Fibroblast of skin of right biceps (primary cell): Measurements from ENCODE around the gene POLDIP3.
"Not testable (repeated sequence)": the region's sequence is repeated elsewhere in the genome, so short reads cannot be mapped to it uniquely, and the experiment has no call there.

ENCODE experiments used
- DNase-seq: peaks from one replicate; pipeline ENCODE4 v3.0.0-alpha.2; 2013

POLDIP3 gene

GRCh38 chr22:42585096-42585495 is 29.6 kb downstream of the POLDIP3 start:
- no peak for DNase-seq

- no peak for DNase-seq
These were observed 30.2 kb downstream of the POLDIP3 start for GRCh38 chr22:42584364-42584940.

DNA sequence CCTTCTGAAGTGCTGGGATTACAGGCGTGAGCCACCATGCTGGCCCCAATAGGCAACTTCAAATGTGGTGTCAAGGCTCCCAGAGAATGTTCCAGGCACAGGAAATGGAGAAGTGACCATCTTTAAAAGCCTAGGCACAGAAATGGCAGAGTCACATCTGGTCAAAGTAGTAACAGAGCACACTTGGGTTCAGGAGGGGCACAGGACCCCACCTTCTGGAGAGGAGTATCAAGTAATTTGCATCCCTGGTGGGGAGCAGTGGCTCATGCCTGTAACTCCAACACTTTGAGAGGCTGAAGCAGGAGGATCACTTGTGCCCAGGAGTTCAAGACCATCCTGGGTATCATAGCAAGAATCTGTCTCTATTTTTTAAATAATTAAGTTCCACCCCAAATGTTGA is 31.7 kb downstream of the POLDIP3 start:
- no peak for DNase-seq

GRCh38 chr22:42581762-42582716 is 32.6 kb downstream of the POLDIP3 start:
- peak; percentile 72 for DNase-seq

GRCh38 chr22:42581194-42581761 is 33.4 kb downstream of the POLDIP3 start:
- DNase-seq = not testable (repeated sequence)

- not testable (repeated sequence) for DNase-seq
These were observed 34.6 kb downstream of the POLDIP3 start for GRCh38 chr22:42580040-42580439.

- no peak for DNase-seq
These were observed 37.0 kb downstream of the POLDIP3 start for GRCh38 chr22:42577623-42578240.

- DNase-seq = not testable (repeated sequence)
These were observed 37.5 kb downstream of the POLDIP3 start for GRCh38 chr22:42577141-42577540.

DNA sequence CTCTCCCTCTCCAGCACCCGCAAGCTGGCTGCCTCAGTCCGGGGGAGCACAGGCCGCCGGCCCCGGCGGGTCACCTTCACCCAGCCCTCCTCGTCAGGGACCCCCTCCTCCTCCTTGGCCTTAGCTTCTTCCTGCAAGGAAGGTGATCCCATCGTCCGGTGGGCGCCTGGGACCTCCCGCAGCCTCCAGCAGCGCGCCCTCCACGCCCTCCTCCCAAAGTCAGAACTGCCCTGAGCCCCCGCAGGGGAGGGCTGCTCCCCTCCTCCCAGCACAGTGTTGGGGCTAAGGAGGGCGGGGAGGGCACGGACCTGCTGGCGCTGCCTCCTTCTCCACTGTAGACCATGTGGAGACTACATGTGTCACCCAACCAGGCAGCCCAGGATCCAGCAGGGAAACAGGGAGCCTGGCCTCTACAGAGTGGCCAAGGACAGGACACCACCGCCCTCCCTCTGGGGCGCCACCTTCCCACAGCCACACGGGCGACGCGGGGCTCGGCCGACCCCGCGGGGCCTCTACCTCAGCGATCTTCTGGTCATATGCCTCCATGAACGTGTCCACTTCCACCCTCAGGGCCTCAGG is 38.6 kb downstream of the POLDIP3 start:
- not testable (repeated sequence) for DNase-seq

DNA sequence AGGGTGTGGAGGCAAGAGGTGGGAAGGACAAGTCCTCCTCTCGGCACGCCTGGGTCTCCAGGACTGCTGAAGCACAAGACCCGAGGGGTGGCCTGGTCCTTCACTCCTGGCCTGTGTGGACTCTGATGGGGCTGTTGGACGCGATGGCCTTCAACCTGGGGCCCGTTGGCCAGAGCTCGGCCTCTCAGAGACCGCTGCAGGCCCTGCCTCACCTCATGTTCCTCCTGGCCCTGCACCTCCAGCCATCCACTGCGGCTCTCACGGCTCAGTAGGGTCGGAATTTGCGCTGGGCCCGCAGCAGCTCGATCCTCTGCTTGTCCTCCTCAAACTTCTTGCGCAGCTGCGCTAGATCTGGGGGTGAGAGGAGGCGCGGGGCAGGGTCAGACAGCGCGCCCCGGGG is 40.2 kb downstream of the POLDIP3 start:
- not testable (repeated sequence) for DNase-seq

- DNase-seq = not testable (repeated sequence)
These were observed 40.6 kb downstream of the POLDIP3 start for GRCh38 chr22:42574046-42574445.

DNA sequence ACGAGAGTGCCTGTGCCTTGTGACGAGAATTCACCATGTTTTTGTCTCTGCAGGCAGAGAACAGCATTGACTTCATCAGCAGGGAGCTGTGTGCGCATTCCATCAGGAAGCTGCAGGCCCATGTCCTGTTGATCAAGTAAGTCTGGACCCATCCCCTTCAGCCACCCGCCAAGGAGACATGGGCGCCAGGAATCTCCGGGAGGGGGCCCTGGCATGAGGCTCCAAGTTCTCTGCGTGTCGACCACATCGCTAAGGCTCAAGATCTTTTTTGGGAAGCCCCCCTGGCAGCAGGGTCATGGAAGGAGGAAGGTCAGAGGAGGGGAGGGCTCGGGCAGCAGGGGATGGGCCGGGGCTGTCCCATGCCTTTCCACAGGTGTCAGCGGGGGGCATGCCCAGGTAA is 43.6 kb downstream of the POLDIP3 start:
- DNase-seq = not testable (repeated sequence)

GRCh38 chr22:42570580-42570979 is 44.1 kb downstream of the POLDIP3 start:
- DNase-seq = not testable (repeated sequence)

DNA sequence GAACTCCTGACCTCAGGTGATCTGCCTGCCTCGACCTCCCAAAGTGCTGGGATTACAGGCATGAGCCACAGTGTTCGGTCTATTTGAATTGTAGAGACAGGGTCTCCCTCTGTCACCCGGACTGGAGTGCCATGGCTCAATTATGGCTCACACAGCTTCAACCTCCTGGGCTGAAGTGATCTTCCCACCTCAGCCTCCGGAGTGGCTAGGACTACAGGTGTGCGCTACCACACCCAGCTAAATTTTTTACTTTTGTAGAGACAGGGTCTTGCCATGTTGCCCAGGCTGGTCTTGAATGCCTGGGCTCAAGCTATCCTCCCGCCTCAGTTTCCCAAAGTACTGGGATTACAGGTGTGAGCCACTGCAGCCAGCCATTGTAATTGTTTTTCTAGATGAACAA is 46.7 kb downstream of the POLDIP3 start:
- DNase-seq = not testable (repeated sequence)

DNA sequence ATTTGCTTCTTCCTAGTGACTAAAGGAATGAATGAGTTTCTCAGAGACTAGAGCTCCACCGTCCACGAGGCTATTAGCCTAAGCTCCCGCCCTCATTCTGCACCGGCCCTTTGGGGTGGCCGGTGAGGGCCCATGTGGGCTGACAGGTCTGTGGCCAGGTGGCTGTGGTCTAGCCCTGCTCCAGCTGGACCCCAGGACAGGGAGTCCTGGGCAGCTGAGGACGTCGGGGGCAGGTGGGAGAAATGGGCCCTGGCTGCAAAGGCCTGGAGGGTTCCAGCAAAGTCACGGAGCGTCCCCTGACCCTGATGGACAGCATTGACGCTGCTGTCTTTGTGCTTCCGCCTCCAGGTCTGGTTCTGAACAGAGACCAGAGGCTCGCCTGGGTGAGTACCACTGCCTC is 48.7 kb downstream of the POLDIP3 start:
- no peak for DNase-seq

DNA sequence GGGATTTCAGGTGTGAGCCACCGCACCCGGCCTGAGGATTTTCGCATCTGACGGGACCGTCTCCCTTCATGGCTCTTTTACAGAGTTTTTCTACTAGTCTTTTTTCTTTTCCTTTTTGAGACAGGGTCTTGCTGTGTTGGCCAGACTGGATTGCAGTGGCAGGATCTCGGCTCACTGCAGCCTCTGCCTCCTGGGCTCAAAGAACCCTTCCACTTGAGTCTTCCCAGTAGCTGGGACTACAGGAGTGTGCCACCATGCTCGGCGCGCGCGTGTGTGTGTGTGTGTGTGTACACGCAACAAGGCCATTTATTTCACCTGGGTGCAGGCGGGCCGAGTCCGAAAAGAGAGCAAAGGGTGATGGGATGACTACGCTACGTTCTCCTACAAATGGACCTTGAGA is 50.0 kb downstream of the POLDIP3 start:
- DNase-seq = no peak

- not testable (repeated sequence) for DNase-seq
These were observed 50.7 kb downstream of the POLDIP3 start for GRCh38 chr22:42563943-42564342.

- DNase-seq = no peak
These were observed 52.0 kb downstream of the POLDIP3 start for GRCh38 chr22:42562684-42563083.

DNA sequence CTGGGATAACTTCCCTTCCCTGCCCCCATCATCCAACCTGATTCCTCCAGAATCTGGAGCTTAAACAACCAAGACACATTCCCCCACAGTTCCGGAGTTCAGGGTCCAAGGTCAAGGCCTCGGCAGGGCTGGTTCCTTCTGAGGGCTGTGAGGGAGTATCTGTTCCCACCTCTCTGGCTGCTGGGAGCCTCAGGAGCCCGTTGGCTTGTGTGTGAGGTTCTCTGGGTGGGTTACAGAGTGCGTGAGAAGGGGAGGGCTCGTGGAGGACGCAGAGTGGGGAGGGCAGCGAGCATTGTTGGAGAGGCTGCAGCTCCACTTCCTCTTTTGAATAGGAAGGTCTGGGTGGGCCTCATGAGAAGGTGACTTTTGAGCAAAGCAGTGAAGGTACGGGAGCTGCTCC is 52.4 kb downstream of the POLDIP3 start:
- no peak for DNase-seq

- DNase-seq = no peak
These were observed 52.8 kb downstream of the POLDIP3 start for GRCh38 chr22:42561856-42562255.

DNA sequence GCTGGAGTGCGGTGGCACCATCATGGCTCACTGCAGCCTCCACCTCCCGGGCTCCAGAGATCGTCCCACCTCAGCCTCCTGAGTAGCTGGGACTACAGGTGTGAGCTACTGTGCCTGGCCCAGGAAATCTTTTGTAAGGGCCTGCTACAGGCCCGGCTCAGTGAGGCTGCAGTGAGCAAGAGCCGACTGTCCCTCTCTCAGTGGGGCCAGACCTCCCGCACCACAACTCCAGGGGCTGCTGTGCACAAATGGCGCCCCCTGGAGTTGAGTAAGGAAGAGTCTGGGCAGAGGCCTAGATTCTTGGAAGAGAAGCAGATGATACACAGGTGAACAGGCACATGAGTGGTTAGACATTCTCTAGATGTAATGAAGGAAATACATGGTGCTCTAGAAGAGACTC is 53.9 kb downstream of the POLDIP3 start:
- no peak for DNase-seq

DNA sequence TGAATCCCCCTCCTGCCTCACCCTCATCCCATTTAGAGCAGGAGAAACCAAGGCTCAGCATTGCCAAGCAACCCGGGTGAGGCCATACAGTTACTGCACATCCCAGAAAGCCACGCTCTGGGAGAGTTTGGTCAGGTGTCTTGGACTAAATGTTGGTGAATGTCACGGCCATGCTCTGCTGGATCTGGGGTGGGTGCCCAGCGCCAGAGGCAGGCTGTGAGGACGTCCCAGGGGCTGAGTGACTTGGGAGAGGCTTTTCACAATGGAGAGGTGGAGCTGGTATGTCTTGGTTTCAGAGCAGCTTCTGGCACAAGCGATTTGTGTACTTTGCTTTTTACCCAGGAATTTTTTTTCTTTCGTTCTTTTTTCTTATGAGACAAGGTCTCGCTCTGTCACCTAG is 54.3 kb downstream of the POLDIP3 start:
- DNase-seq = no peak
